CD14-positive monocyte (primary cell): ENCODE results near the gene ST3GAL3. TPM values are rescaled to one million over a fixed set of nuclear protein-coding genes. Genes with fewer than 3 reads are reported as not detected.
A peak's percentile ranks its signal among the peaks of the same experiment; 100 is the strongest.

Experiments
- DNase-seq, 3 donors: peaks; one replicate each; pipeline ENCODE4 v3.0.0-alpha.2; 2011 to 2022
- H2AFZ ChIP-seq: 2 replicates; pipeline ENCODE4 v1.6.0; 2012; ENCODE audit warnings: mild to moderate bottlenecking, low read depth, low read length, inconsistent platforms; ENCODE audit not compliant: insufficient read depth, poor library complexity, severe bottlenecking
- H3K27ac ChIP-seq, 2 donors: 1 replicate in 1 of 2; 2 replicates in 1 of 2; pipeline ENCODE4 v1.5.1; 2012 to 2013; ENCODE audit warnings: low read length in 2 of 2, control low read depth in 1 of 2, inconsistent platforms in 1 of 2, low read depth in 1 of 2, mild to moderate bottlenecking in 1 of 2
- H3K27me3 ChIP-seq, 2 donors: one replicate each; pipeline versions ENCODE4 v1.6.0 to v1.6.1; 2011 to 2013; ENCODE audit warnings: low read length in 2 of 2; ENCODE audit not compliant: control insufficient read depth in 2 of 2, insufficient read depth in 2 of 2
- H3K36me3 ChIP-seq, 2 donors: replicated peaks in 1 of 2; 1 replicate in 1 of 2; 2 replicates in 1 of 2; pipeline versions ENCODE4 v1.5.1 to v1.6.1; 2012 to 2013; ENCODE audit warnings: low read length in 2 of 2, control low read depth in 1 of 2, inconsistent platforms in 1 of 2, mild to moderate bottlenecking in 1 of 2; ENCODE audit not compliant: insufficient read depth in 2 of 2, control insufficient read depth in 1 of 2
- H3K4me1 ChIP-seq, 2 donors: 1 replicate in 1 of 2; 2 replicates in 1 of 2; pipeline versions ENCODE4 v1.5.1 to v1.6.1; 2012 to 2013; ENCODE audit warnings: low read length in 2 of 2, control low read depth in 1 of 2, inconsistent platforms in 1 of 2, mild to moderate bottlenecking in 1 of 2, moderate library complexity in 1 of 2; ENCODE audit not compliant: insufficient read depth in 2 of 2, control insufficient read depth in 1 of 2
- H3K4me2 ChIP-seq: replicated peaks from 2 replicates; pipeline ENCODE3; 2012; ENCODE audit warnings: low read length, moderate library complexity, mild to moderate bottlenecking; ENCODE audit not compliant: poor library complexity, severe bottlenecking; ENCODE audit errors: extremely low read depth
- H3K4me3 ChIP-seq, 3 experiments: fragments of 200-600 bp in 1 of 3; sonication (generic) in 1 of 3; replicated peaks in 1 of 3; 1 replicate in 2 of 3; 2 replicates in 1 of 3; pipeline ENCODE4 v1.5.1; 2011 to 2013; ENCODE audit warnings: low read length in 3 of 3, mild to moderate bottlenecking in 3 of 3, control low read depth in 2 of 3, low read depth in 2 of 3, inconsistent platforms in 1 of 3, moderate library complexity in 1 of 3
- H3K79me2 ChIP-seq: 2 replicates; pipeline ENCODE4 v1.6.0; 2012; ENCODE audit warnings: mild to moderate bottlenecking, control low read depth, inconsistent platforms, low read length, moderate library complexity; ENCODE audit not compliant: insufficient read depth
- H3K9ac ChIP-seq: 2 replicates; pipeline ENCODE4 v1.6.0; 2017; ENCODE audit warnings: low read length, mild to moderate bottlenecking; ENCODE audit not compliant: insufficient read depth, poor library complexity, severe bottlenecking
- H3K9me3 ChIP-seq, 2 donors: replicated peaks in 1 of 2; 1 replicate in 1 of 2; 2 replicates in 1 of 2; pipeline versions ENCODE4 v1.5.1 to v1.6.1; 2012 to 2013; ENCODE audit warnings: low read length in 2 of 2, control low read depth in 1 of 2; ENCODE audit not compliant: control insufficient read depth in 1 of 2, insufficient read depth in 1 of 2
- H4K20me1 ChIP-seq: 2 replicates; pipeline ENCODE4 v1.6.0; 2012; ENCODE audit warnings: mild to moderate bottlenecking, low read length, control low read depth, moderate library complexity; ENCODE audit not compliant: insufficient read depth
- H3K27ac Mint-ChIP-seq, 7 donors: one replicate each; pipeline ENCODE4 v1.8.0; 2020; ENCODE audit warnings: mild to moderate bottlenecking in 7 of 7, mixed read lengths in 7 of 7, moderate library complexity in 6 of 7, inconsistent platforms in 2 of 7
- H3K27me3 Mint-ChIP-seq, 3 donors: one replicate each; pipeline ENCODE4 v1.8.0; 2021 to 2022; ENCODE audit warnings: low read depth in 3 of 3, mild to moderate bottlenecking in 3 of 3, mixed read lengths in 3 of 3, moderate library complexity in 3 of 3, inconsistent platforms in 1 of 3
- H3K36me3 Mint-ChIP-seq, 2 donors: one replicate each; pipeline ENCODE4 v1.8.0; 2020; ENCODE audit warnings: mixed read lengths in 2 of 2, inconsistent platforms in 1 of 2, mild to moderate bottlenecking in 1 of 2
- H3K4me1 Mint-ChIP-seq: one replicate; pipeline ENCODE4 v1.8.0; 2020; ENCODE audit warnings: mild to moderate bottlenecking, mixed read lengths
- H3K4me3 Mint-ChIP-seq, 2 donors: one replicate each; pipeline ENCODE4 v1.8.0; 2020; ENCODE audit warnings: mild to moderate bottlenecking in 2 of 2, mixed read lengths in 2 of 2, moderate library complexity in 1 of 2
- H3K9me3 Mint-ChIP-seq, 7 donors: one replicate each; pipeline ENCODE4 v1.8.0; 2020 to 2022; ENCODE audit warnings: mixed read lengths in 7 of 7, mild to moderate bottlenecking in 6 of 7, moderate library complexity in 6 of 7, inconsistent platforms in 2 of 7
- WGBS: methylation state at CpG from one replicate; pipeline ENCODE4 v1.1.5; 2013; ENCODE audit warnings: missing lambda C conversion rate; ENCODE audit not compliant: insufficient coverage; 5-methylcytosine and 5-hydroxymethylcytosine counted together
- intact Hi-C, 2 donors: fragments of 100-400 bp; cut with micrococcal nuclease; formaldehyde crosslinking; loops; one replicate each; pipeline versions ENCODE4 v1.15.0 to v1.15.1; 2023
- polyA plus RNA-seq, 3 donors: library from polyadenylated mRNA; depleted of rRNA in 1 of 3; unstranded in 2 of 3; stranded (reverse) in 1 of 3; fragments of 300-500 nt in 2 of 3; fragments of >200 nt in 1 of 3; fragmentation: Illumina TruSeq in 2 of 3; gene quantifications; 1 replicate in 2 of 3; 2 replicates in 1 of 3; pipeline ENCODE4 v1.2.3, GENCODE V29; 2012 to 2021
- TF ChIP-seq, protein P1 (sequence below): fragments of 200-600 bp; IDR thresholded peaks from one replicate; pipeline ENCODE4 v1.8.0; 2022; ENCODE audit warnings: antibody characterized with exemption, mild to moderate bottlenecking

ST3GAL3 gene
- polyA plus RNA-seq, 3 donors, result 1.6 to 4.5 (median 2.1) TPM

DNA sequence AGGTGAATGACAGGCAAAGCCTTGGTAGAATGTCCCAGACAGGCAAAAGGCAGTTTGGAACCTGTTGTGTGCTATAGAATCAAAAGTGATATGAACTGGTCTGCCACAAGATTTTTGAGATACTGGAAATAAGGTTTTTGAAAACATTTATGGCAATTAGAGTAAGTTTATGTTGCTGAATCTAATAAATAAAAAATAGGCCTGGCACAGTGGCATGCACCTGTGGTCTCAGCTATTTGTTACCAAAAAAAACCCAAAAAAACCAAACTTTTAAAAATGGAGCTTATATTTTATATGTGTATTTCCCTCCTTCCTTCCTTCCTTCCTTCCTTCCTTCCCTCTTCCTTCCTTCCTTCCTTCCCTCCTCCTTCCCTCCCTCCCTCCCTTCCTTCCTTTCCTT, 149.8 kb downstream of the ST3GAL3 start:
- intact Hi-C loops, result no loop called here
- no peak overlapping the region for H3K9ac ChIP-seq
- H3K27me3 ChIP-seq, result no peaks in the 10 kb centered on the region
- H3K4me1 Mint-ChIP-seq, result peaks cover 44% of the 10 kb centered on the region
- peaks cover 8% of the 10 kb centered on the region for H4K20me1 ChIP-seq
- no peaks in the 10 kb centered on the region for H3K79me2 ChIP-seq
- DNase-seq, result no peak
- no peak overlapping the region for H3K27ac Mint-ChIP-seq
- peaks cover 36 to 42% of the 10 kb centered on the region in 2 donors for H3K4me1 ChIP-seq
- no peaks in the 10 kb centered on the region for H3K9me3 ChIP-seq
- no peak overlapping the region for H3K4me2 ChIP-seq
- H3K27me3 Mint-ChIP-seq, result peaks cover 0 to 3% (median 2%) of the 10 kb centered on the region in 3 donors
- H3K9me3 Mint-ChIP-seq, result peaks cover 0 to 2% (median 0%) of the 10 kb centered on the region in 7 donors
- H2AFZ ChIP-seq, result no peak overlapping the region
- H3K27ac ChIP-seq, result no peak overlapping the region
- TF ChIP-seq, protein P1, sequence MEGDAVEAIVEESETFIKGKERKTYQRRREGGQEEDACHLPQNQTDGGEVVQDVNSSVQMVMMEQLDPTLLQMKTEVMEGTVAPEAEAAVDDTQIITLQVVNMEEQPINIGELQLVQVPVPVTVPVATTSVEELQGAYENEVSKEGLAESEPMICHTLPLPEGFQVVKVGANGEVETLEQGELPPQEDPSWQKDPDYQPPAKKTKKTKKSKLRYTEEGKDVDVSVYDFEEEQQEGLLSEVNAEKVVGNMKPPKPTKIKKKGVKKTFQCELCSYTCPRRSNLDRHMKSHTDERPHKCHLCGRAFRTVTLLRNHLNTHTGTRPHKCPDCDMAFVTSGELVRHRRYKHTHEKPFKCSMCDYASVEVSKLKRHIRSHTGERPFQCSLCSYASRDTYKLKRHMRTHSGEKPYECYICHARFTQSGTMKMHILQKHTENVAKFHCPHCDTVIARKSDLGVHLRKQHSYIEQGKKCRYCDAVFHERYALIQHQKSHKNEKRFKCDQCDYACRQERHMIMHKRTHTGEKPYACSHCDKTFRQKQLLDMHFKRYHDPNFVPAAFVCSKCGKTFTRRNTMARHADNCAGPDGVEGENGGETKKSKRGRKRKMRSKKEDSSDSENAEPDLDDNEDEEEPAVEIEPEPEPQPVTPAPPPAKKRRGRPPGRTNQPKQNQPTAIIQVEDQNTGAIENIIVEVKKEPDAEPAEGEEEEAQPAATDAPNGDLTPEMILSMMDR, result no peak
- H3K36me3 ChIP-seq, result no peaks in the 10 kb centered on the region
- peaks cover 11 to 20% of the 10 kb centered on the region in 2 donors for H3K36me3 Mint-ChIP-seq
- H3K4me3 Mint-ChIP-seq, result no peak overlapping the region
- H3K4me3 ChIP-seq, result no peak overlapping the region

DNA sequence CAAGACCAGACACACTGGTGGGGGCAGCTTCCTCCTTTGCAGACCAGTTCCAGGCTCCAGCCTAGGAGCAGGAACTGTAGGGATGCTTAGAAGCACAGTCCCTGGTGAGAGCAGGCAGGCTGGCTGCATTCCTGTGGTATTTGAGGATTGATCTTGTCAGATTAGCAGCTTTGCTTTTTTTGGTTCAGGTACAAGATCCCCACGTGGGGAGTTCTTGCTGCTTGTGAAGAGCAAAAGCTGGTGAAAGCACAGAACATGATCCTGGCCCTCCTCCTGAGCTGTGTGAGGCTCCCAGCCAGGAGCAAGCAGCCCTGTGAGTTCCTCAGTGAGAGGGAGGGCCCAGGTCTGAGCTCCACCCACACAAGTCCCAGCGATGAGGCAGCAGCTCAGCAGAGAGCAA, 151.0 kb downstream of the ST3GAL3 start:
- Histone ChIP-seq H3K79me2 (no peaks in the 10 kb centered on the region), H3K4me3 (no peak overlapping the region), H3K9ac (no peak overlapping the region), H3K27ac (no peak overlapping the region), H3K27me3 (no peaks in the 10 kb centered on the region), H3K4me2 (no peak overlapping the region), H3K4me1 (peaks cover 27 to 30% of the 10 kb centered on the region in 2 donors), H3K36me3 (no peaks in the 10 kb centered on the region), H2AFZ (no peak overlapping the region), H4K20me1 (peaks cover 3% of the 10 kb centered on the region), H3K9me3 (no peaks in the 10 kb centered on the region)
- intact Hi-C loops, result no loop called here
- TF ChIP-seq, protein P1, result no peak
- no peak overlapping the region for H3K4me3 Mint-ChIP-seq
- peaks cover 33% of the 10 kb centered on the region for H3K4me1 Mint-ChIP-seq
- DNase-seq, result no peak
- H3K36me3 Mint-ChIP-seq, result peaks cover 17 to 28% of the 10 kb centered on the region in 2 donors
- WGBS, result 58% methylated on average over 1 of the region's 2 CpGs
- H3K9me3 Mint-ChIP-seq, result peaks cover 0 to 2% (median 0%) of the 10 kb centered on the region in 7 donors
- H3K27ac Mint-ChIP-seq, result peak overlapping the region in 2 of 7 donors; percentile 18 to 62
- H3K27me3 Mint-ChIP-seq, result peaks cover 0 to 3% (median 2%) of the 10 kb centered on the region in 3 donors
